ENCODE data around the gene GJD2. TPM values are rescaled to one million over a fixed set of nuclear protein-coding genes. Genes with fewer than 3 reads are reported as not detected.

The GJD2 gene
- total and polyA plus RNA-seq, 11 donors: 0.04 to 0.31 (median 0.25) TPM; not detected in 6

- no peak overlapping the region for H3K27ac ChIP-seq
- ATAC-seq (no peak), DNase-seq (no peak)
- H3K27me3 ChIP-seq: peaks cover 0 to 6% (median 0%) of the 10 kb centered on the region in 9 donors
- no peaks in the 10 kb centered on the region for H3K36me3 ChIP-seq
- H3K4me1 ChIP-seq: peaks cover 0 to 33% (median 5%) of the 10 kb centered on the region in 12 donors
- intact Hi-C loops (cut with DNase I): loop anchor here in 4 of 10 donors (5.0 to 10.0 kb wide), 4 partner anchors 78 to 203 kb away; partner anchors contain the start of gene ACTC1 (in 1 of the 4)
- no peaks in the 10 kb centered on the region for H3K9me3 ChIP-seq
- H3K4me3 ChIP-seq: no peak overlapping the region
- TF ChIP-seq POLR2A (IDR thresholded peaks at IDR 0.05): no peak
- no peak for TF ChIP-seq CTCF (IDR thresholded peaks at IDR 0.05)
- whole genome bisulfite sequencing, 4 donors: 79 to 85% (median 80%) methylated on average over 5 of the region's 5 CpGs
Observed at GRCh38 chr15:34714476-34715121, 40.2 kb downstream of the GJD2 start.

- ATAC-seq (peak; percentile 33 to 55 (median 44)), DNase-seq (no peak)
- no peak overlapping the region for H3K4me3 ChIP-seq
- peaks cover 0 to 30% (median 3%) of the 10 kb centered on the region in 12 donors for H3K4me1 ChIP-seq
- peak overlapping the region in 3 of 12 donors; percentile 8 to 57 (median 37) for H3K27ac ChIP-seq
- peaks cover 0 to 6% (median 0%) of the 10 kb centered on the region in 9 donors for H3K27me3 ChIP-seq
- H3K36me3 ChIP-seq: no peaks in the 10 kb centered on the region
- WGBS, 4 donors: 35 to 62% (median 50%) methylated on average over 1 of the region's 1 CpG
- intact Hi-C loops (cut with DNase I): loop anchor here in 3 of 10 donors (5.0 to 10.0 kb wide), 3 partner anchors 81 to 204 kb away; partner anchors contain the start of gene ACTC1 (in 1 of the 3)
- H3K9me3 ChIP-seq: no peaks in the 10 kb centered on the region
- no peak for TF ChIP-seq POLR2A (IDR thresholded peaks at IDR 0.05)
- no peak for TF ChIP-seq CTCF (IDR thresholded peaks at IDR 0.05)
Observed at GRCh38 chr15:34713635-34714034, 41.2 kb downstream of the GJD2 start.

GRCh38 chr15:34709866-34710265, 44.9 kb downstream of the GJD2 start:
- Histone ChIP-seq H3K4me3 (no peak overlapping the region), H3K36me3 (no peaks in the 10 kb centered on the region), H3K9me3 (no peaks in the 10 kb centered on the region), H3K27ac (no peak overlapping the region), H3K27me3 (peaks cover 0 to 6% (median 0%) of the 10 kb centered on the region in 9 donors), H3K4me1 (peaks cover 0 to 22% (median 0%) of the 10 kb centered on the region in 12 donors)
- intact Hi-C loops (cut with DNase I): loop anchor here in 9 of 10 donors (2.0 to 10.0 kb wide), 7 partner anchors 85 to 212 kb away; partner anchors contain the start of gene ACTC1 (in 1 of the 9)
- no peak for DNase-seq
- WGBS, 4 donors: 78 to 90% (median 85%) methylated on average over 7 of the region's 7 CpGs
- no peak for ATAC-seq
- TF ChIP-seq POLR2A (IDR thresholded peaks at IDR 0.05) (no peak), CTCF (IDR thresholded peaks at IDR 0.05) (no peak)

- no peaks in the 10 kb centered on the region for H3K9me3 ChIP-seq
- TF ChIP-seq CTCF (IDR thresholded peaks at IDR 0.05) (peak; percentile 36 to 78 (median 68)), POLR2A (IDR thresholded peaks at IDR 0.05) (no peak)
- H3K27me3 ChIP-seq: peaks cover 0 to 6% (median 0%) of the 10 kb centered on the region in 9 donors
- H3K4me3 ChIP-seq: peak overlapping the region in 1 of 12 donors; percentile 16
- H3K4me1 ChIP-seq: peaks cover 0 to 12% (median 0%) of the 10 kb centered on the region in 12 donors
- 42 to 47% (median 43%) methylated on average over 5 of the region's 5 CpGs for WGBS, 4 donors
- H3K27ac ChIP-seq: peak overlapping the region in 1 of 12 donors; percentile 14
- intact Hi-C loops (cut with DNase I): loop anchor here in 7 of 10 donors (1.0 to 5.0 kb wide), 5 partner anchors 149 to 214 kb away; no protein-coding TSS in a partner anchor
- H3K36me3 ChIP-seq: no peaks in the 10 kb centered on the region
- no peak for DNase-seq
- peak in 3 of 4 donors; percentile 63 to 83 (median 74) for ATAC-seq
Observed at GRCh38 chr15:34708422-34708821, 46.4 kb downstream of the GJD2 start.
